ENCODE data around the gene PIM2.

PIM2 gene

DNA sequence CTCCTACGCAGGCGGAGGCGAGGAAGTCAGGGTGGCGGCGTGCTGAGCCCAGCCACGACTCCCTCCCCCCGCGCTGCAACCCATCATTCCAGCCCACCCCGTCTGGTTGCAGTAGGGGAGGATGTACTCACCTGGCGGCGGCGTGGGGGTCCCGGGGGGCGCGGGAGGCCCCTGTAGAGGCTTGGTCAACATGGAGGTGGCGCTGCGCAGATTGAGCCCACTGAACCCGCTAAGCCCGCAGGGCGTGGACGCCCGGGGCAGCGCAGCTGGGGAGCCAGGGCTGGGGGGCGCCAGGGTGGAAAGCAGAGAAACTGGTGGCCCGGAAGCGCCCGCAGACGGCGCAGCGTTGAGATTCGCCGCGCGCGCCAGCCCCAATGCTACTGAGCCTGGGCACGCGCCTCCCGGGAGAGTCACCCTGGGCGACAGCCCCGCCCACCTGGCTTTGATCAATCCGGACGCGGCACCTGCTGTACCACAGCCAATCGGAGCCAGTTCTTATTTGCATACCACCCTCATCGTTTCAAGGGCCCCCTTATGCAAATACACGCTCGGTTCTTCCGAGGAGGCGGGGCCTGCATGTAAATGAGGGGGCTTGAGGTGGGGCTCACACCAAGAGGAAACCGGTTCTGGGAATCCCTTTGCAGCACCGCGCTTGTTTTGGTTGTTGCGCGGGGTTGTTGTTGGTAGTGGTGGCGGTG, at the start of gene PIM2:
Gene PIM2 (minus strand): TSS at position 382 of the 698 bp plus-strand sequence. CDS start 190 bp downstream, at position 192.
- DNase-seq, result peak; percentile 59 to 91

DNA sequence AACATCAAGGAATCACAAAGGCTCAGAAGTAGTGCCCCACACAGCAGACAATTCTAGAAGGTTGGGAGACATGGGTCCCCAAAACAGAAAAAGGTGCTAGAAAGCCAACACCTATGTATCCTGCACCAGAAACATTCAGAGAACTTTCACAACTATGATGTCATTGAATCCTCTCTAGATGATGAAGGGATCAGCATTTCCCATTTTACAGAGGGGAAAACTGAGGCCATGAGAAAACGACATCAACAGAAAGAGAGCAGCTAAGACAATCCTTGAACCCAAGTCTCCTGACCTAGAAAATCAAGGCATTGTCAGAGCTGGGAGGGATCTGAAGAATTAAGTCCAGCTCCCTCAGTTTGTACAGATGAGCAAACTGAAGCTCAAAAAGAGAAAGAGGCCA, 49.6 kb upstream of the PIM2 start:
- no peak for DNase-seq

DNA sequence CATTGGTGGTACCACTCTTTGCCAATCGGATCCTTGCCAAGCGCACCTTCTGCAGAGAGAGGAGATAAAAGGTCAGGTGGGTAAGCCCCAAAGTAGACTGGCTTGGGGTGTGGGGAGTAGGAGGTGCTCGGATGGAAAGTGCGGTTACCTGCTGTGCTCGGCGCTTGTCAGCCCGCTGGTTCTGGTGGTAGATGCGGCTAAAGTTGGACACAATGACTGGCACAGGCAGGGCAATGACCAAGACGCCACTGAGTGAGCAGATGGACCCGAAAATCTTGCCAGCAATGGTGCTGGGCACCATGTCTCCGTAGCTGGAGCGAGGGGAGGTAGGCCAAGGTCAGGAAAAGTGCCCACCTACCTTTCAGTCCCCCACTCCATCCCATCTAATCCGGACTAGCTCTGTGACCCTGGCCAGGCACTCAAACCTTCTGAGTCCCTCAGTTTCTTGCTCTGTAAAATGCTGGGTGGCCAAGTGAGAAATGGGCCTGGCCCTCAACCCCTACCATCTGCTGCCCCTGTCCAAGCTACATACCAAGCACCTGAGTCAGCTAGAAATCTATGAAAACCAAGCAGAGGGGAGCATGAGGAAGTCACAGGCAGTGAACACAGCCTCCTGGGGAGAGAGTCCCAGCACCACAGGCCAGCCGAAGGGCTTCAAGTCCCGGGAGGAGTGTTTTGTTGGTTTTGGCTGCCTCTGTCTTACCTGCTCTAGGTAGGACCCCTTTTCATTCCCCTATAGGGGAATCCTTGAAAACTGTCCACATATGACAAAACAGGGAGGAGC, 48.2 kb upstream of the PIM2 start:
- DNase-seq, result no peak

DNA sequence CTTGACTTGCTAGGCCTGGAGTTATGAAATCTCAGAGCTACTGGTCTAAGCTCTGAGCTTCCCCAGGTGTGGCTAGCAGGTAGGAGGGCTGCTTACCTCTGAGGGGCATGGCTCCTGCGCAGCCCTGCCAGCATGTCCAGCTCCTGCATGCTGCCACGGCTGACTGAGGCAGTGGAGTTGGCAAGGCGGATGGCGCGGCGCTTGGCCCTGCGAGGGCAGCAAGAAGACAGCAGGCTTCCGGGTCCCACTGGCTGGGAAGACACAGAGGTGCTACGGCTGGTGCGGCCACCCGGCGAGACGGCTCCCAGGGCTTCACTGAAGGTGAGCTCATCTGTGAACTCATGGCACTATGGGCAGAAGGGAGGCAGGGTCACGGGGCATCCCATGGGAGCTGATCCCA, 47.1 kb upstream of the PIM2 start:
- no peak for DNase-seq

DNA sequence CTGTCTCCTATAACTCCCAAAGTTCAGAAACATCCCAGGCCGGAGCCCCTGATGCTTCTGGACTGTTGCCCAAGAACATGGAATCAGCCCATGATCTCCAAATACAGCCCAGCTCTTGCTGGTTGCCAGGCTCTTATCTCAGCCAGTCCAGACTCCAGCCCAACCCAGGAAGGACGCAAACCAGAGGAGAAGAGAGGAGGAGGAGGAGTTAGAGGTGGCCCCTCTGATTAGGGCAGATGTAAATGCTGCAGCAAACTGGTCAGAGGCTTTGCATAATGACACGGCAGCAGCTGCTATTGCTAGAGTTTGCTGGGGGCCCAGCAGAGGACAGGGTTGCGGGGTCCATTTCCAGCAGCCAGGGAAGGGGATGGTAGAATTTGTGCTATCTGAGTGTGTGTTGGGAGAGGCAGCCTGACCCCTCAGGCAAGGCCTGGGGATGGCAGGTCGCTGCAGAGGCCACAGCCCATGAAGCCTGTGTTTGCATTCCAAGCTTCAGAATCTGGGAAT, 42.8 kb upstream of the PIM2 start:
- no peak for DNase-seq

DNA sequence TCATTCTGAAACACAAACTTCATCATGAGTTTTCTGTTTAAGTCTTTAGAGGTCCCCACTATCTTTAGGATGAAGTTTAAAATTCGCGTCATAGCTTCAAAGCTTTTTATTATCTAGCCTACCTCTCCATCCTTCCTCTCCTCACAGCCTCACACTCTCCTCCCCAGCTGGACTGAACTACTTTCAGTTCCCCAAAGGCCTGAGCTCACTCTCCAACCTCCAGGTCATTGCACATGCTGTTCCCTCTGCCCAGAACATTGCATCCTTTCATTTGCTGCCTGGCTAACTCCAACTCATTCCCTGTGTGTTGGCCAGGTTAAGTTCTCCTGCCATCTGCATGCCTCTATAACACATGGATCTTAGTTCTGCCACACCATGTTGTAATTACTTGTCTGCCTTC, 41.5 kb upstream of the PIM2 start:
- no peak for DNase-seq

DNA sequence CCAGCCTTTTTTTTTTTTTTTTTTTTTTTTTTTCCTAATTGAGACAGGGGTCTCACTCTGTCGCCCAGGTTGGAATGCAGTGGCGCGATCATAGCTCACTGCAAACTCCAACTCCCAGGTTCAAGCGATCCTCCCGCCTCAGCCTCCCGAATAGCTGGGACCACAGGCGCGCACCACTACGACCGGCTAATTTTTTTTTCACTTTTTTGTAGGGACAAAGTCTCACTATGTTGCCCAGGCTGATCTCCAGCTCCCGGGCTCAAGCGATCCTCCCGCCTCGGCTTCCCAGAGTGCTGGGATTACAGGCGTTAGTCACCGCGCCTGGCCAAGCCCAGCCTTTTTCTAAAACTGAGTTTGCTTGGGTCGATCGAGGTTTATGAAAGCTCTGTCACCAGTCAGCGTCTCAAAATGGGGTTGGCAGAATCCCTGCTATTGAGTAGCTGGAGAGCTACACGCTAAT, 39.8 kb upstream of the PIM2 start:
- peak in 1 of 2 donors; percentile 19 for DNase-seq

DNA sequence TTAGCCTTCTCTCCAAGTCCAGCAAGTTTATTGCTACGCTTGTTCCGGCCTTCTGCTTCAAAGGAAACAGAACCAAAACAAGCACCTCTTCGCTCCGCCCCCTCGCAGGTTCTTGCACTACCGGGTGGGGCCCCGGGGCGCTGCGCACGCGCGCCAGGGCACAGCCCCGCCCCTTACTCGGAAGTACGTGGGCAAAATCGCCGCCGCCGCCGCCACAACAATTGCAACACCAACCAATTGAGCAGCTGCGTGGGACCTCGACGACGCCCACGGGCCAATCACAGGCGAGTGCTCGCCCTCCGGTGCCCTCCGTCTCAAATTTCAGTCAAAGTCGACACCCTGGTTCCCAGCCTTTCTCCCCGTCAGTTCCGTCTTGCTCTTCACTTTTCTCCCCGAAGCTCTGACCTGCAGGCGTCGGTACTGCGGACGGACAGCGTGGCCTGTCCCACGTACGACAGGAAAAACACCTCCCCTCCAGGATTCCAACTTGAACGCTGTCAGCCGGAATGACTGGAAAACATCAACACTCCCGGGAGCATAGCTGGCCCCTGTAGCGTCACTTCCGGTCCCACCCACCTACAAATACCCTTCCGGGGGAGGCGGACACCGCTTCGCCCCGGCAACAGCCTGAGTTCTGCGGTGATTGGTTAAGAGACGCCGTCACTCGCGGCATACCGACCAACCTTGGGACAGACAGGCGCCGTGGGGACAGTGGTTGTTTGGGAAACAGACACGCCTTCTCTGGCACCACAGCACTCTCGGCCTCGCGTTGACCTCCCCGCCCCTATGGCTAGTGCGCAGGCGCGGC, 39.2 kb upstream of the PIM2 start:
- DNase-seq, result peak; percentile 83 to 88

DNA sequence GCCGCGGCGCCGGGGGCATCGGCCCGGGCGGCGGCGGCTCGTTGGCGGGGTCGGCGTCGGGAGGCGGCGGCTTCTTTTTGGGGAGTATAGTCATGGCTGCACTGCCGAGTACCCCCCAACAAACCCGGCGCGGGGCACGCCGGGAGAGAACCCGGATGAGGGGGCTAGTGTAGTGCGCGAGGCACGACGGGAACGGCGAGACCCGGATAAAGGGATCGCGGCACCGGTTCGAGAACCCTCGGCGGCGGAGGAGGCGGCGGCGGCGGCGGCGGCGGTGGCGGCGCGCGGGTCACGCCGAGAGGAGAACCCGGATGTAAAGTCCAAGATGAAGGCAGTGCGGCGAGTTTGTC, 38.6 kb upstream of the PIM2 start, which contains the start of gene OTUD5:
Gene OTUD5 (minus strand): TSS at position 131 of the 350 bp plus-strand sequence. CDS start 37 bp downstream, at position 94.
- peak in 1 of 2 donors; percentile 50 for DNase-seq

DNA sequence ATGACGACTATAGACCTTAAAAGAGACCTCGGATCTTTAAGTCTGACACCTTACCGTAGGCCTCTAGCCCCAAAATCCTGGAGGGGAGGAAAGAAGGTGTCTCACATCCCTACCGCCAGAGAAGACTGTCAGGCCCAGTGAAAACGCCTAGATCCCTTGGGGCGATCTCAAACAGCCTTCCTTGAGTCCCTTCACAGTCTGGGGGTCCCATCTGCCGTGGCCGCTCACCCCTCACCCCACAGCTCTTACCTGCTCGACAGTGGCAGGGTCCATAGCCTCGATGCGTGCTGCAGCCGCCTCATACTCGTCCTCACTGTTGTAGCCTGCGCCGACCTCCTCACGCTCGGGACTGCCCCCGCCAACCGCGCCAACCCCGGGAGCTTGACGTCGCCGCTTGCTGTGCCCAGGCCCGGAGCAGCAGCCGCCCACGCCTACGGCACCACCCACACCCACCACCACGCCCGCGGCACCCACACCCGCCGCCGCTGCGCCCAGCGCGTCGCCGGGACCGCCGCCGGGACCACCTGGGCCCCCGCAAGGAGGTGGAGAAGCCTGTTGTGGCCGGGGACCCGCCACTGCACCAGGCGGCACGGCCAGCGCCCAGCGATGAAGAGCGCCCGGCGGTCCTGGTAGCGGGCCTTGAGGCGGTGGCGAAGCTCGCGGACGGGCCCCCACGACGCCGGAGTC, 38.0 kb upstream of the PIM2 start:
- DNase-seq, result no peak

DNA sequence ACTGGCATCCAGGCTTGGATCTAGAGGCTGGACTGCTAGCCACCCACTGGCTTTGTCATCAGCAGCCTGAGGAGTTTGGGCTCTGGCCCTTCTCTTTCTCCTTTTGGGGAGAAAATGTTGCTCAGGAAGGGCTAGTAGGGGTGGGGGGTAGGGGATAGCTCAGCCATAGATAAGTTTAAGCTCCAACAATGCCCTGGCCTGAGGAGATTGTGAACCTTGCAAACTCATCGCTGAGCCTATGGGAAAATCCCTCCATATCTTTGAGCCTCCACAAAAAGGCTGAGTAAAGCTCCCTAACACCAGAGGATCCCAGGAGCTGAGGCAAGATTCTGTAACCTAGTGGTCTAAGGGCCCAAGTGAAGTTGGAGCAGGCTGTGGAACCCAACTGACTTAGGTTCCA, 29.8 kb upstream of the PIM2 start:
- no peak for DNase-seq

DNA sequence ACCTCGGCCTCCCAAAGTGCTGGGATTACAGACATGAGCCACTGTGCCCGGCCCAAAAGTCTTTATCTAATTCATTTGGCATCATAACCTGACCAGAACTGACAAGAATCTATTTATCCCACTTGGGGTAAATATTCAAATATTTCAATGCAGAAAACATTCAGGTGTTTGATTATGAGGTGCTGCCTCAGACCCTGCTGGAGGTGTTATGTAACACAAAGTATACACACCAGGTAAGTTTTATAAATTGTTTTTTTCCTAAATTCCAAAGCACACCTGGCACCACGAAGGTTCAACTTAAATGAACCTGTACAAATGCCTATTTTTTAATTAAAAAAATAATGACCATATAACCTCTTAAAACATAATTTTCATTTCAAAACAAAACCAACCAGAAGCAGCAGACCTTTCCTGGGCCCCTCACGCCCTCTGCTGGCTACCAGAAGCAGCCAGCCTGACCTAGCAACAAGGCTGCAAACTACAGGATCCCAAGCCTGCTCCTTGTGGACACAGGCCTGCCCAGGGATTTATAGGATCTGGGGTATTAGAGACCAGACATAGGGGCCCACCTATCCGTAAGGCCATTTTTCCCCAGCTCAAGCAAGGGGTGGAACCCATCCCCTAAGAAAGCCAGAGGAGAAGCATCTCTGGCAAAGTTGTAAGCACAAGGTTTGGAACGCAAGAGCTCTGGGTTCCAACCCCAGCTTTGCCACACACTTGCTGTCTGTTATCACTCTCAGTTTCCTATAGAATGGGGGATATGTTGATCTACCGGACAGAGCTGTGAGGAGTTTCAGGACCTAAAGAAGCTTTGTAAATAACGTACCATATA, 26.9 kb upstream of the PIM2 start:
- DNase-seq, result no peak

DNA sequence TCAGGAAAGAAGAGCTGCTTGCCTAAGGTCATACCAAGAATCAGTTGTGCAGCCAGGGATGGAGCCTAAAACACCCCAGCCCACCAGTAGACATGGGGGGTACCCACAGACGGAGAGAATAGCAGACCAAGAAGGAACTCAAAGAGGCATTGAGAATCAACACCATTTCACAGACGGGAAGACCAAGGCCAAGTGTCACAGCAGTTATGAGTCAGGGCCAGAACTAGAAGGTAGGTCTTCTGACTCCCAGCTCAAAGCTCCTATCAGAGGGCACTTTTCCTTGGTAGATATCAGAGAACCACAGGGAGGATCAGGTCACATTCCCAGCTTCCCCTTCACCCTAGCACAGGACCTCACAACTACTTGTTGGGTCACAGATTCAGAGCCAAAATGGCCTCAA, 24.1 kb upstream of the PIM2 start:
- no peak for DNase-seq

DNA sequence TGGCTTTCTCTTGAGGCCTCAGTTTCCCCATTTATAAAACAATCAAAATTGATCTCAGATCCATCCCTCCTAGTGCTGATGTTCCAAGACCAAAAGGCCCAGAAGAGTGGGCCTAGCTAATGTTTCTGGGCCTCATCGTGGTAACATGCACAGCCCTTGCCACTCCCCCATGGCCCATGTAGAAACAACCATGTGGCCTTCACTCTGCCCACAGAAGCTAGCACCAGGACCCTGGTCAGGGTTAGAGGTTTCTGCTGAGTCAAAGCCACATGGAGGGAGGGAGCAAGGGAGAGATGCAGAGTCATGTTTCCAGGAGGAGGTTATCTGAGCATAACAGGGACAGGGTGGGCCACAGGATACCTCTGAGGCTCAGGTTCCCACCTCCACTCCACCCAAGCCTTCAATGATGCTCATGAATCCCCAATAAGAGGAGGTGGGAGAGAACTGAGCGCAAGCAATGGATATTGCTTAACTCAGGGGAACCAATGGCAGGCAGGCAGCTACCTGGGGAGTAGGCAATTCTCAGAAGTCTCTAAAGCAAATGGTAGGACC, 21.7 kb upstream of the PIM2 start:
- no peak for DNase-seq

DNA sequence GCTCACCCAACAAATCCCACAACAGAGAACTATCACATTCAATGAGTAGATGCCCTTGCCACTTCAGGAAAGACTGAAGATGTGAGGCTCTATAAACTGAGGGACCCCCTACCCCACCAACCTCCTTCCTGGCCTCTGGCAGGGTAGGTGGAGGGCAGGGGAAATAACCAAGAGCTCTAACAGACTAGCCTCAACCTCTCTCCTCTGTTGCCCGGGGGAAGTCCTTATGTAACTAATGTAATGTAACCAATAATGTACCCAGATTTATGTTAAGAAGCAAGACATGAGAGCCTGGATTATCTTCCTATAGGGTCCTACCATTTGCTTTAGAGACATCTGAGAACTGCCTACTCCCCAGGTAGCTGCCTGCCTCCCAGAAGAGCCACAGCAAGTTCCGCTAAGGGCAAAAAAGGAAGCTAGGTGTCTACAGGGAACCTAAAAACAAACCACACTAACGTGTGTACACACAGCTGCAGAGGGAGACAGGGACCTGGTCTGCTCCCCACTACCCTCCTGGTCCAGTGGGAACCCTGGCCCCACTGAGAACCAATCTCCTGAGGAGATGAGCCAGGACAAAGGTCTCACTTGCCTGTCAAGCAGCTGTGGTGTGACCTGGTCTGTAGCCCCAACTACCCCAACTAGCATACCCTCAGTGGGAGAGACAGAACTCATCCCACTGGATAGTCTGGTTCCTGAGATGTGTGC, 20.9 kb upstream of the PIM2 start:
- no peak for DNase-seq

DNA sequence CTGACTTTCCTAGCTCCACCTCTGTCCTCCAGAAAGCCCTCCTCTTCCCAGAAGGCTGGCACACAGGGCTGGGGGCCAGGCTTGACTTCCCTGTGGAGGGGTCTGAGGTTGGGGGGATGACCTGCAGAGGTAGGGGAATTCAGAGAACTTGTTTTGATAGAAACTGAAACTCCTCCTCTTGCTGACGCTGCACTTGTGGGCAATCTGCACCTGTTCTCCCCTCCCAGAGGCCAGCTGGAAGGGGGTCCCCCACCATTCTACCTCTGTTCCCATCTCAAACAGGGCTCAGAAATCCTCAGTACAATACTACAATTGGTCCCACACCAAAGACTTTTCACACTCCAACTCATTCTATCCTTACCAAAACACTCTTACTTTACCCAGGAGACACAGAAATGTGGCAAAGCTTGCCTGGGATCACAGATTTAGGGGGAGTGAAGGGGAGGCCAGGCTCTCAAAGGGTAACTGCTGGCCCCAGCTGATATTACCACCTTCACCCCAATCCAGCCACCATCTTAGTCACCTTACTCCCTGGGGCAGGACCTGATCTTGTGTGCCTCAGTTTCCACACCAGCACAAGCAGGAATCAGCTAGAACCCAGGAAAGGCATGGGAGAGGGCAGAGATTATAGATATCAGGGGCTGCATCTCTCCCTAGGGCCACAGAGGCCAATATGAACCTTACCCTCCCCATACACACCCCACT, 20.0 kb upstream of the PIM2 start:
- no peak for DNase-seq

DNA sequence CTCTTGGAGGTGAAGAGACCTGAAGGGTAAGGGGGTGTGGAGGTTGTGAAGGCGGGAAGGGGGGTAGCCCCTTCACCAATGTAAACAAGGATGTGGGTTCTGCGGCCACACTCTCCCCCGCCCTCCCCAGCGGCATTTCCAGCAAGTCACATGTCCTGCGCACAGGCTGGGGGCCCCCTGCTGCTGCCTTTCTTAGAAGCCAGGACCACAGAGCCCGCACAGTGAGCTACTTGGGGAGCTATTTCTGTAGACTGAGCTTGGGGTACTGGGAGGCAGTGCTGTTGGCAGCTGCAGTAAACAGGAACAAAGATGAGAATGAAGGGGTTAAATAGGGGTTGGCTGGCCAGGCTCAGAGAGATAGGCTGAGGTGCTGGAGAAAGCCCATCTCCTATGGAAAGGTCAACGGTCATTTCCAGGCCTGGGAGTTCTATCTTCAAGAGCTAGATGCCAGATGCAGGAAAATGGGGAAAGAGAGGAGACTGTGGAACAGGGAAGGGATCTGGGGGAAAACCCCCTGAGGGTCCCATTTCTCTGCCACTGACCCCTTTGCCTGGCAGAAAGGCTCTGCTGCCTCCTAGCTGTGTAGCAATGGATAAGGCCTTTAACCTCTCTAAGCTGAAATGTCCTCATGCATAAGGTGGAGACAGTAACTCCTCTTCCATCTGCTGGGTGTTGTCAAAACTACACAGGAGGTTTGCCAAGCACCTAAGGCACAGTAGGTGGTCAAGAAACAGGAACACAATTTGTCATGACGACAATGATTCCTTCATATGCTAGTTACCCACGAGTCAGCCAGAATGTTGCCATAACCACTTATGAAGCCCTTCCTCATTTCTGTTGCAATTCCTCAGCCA, 18.5 kb upstream of the PIM2 start:
- DNase-seq, result peak; percentile 15 to 55

DNA sequence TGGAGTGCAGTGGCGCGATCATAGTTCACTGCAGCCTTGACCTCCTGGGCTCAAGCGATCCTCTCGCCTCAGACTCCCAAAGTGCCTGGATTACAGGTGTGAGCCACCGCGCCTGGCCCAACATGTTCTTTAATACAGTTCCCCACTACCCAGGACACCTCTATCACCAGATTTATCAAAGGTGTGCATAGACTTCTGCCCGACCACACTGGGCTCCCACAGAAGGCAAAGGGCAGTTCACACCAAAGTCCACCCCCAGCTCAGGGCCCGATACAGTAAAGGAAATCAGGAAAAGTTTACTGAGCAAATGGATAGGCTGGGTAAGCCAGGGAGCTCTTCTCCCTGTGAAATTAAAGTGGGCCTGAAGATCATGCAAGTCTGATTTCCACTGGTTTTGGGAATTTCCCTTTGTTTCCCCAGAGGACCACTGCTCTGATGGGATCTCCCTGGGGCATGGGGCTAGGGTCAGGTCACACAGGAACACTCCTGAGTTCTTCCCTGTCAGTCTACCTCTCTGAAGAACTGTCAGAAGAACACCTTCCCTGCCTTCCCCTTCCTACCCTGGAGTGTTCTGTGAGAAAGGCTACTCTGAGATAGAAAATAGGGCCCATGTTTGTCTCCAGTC, 17.7 kb upstream of the PIM2 start:
- no peak for DNase-seq

DNA sequence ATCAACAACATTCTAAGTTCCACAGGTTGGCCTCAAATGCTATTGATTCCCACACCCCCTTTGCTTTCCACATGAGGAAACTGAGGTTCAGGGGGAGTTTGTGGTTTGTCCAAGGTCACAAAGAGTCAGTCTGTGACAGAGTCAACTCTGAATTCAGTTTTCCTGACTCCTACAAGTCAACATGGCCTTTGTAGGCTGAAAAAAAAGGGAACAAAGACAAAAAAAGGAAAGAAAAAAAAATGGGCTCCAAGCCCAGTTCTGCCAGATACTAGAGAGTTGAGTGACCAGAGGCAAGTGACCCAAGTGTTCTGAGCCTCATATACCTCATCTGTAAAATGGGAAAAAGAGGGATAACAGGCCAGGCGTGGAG, 16.5 kb upstream of the PIM2 start:
- no peak for DNase-seq

Measured in bone marrow (tissue), 2 donors.